ENCODE results near the gene APOC1.

DNA sequence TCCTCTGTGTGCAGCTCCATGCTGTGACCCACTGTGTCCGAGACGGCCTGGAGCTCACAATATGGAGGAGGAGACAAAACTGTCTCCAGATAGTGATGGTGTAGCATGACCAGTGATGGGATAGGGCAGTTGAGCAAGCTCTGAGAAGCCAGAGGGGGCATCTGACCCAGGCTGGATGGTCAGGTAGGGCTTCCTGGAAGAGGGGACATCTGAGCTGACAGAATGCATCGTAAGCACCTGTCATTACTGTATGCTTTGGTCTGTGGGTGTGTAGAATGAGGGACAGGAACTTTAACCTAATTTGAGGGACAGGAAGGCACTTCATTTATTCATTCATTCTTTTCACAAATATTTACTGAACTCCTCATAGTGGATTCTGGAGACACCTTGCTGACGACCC lies 29.8 kb upstream of the APOC1 start:
- TF ChIP-seq CTCF (IDR thresholded peaks at IDR 0.05) = no peak
- no peak for TF ChIP-seq EZH2 (IDR thresholded peaks at IDR 0.05)
- TF ChIP-seq EZH2phosphoT487 (IDR thresholded peaks at IDR 0.05) = no peak
